Measurements from ENCODE around the gene IQSEC3.

IQSEC3 gene

DNA sequence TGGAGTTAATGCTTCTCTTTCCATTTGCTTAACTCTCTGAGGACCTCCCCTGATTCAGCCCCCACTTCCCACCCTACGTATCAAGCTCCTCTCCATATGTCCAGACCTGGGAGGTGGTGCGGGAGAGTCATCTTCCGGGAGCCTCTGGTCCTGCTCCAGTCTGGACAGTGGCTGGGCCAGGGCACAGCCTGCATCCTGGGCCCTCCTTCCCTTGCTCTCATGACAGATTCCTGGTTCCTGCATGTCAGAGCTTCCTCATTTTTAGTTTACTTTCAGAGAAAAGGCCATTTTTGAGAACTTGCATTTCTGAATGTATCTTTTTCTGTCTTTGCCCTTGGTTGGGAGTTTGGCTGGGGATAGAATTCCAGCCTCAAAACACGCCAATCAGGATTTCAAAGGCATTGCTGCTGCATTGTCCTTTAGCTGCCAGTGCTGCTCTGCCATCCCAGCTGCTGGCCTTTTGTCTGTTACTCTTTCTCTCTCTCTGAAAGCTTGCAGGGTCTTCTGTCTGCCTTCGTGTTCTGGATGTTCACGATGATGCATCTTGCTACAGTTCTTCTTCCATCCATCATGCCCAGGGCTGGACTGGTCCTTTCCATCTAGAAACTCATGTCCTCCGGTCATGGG is 92.7 kb downstream of the IQSEC3 start:
- TF ChIP-seq CTCF (IDR thresholded peaks at IDR 0.05; ENCODE audit: insufficient read depth, low read depth, low read length, missing control alignments) = no peak

DNA sequence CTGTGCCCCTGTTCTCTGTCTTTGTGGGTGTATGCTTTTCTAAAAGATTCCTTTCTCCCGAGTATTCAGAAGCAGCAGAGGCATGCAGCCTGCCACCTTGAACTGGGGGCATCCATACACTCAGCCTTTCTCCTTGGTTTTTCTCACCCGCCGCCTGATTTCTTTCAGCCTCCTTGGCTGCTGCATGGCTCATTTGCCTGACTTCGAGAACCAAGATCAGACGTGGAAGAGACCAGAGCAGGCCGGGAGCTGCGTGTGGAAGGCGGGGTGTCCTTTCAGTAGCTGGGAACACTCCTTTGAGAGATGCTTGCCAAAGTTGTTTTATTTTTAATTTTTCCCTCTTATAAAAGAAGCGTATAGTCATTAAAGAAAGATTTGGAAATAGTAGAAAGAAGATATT is 94.3 kb downstream of the IQSEC3 start:
- TF ChIP-seq CTCF (IDR thresholded peaks at IDR 0.05; ENCODE audit: insufficient read depth, low read depth, low read length, missing control alignments) = no peak
- no peak for DNase-seq (ENCODE audit: low read depth)
- H3K4me3 ChIP-seq (ENCODE audit: low read depth, low read length) = no peak overlapping the region

More for the DNA sequence above, 92.7 kb downstream of the IQSEC3 start:
- no peak for DNase-seq (ENCODE audit: low read depth)
- H3K4me3 ChIP-seq (ENCODE audit: low read depth, low read length) = no peak overlapping the region

DNA sequence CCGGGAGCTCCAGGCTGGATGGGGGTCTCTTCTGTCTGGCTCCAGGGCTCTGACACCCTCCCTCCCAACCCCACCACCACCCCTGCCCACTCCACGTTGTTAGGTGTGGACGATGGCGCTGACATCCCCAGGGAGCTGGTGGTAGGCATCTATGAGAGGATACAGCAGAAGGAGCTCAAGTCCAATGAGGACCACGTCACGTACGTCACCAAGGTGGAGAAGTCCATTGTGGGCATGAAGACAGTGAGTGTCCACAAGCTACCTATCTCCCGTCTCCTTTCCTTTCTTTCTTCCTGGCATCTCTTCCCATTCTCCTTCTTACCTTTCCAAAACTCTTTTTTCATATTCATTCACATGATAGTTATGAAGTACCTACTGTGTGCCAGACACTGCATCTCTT is 95.3 kb downstream of the IQSEC3 start:
- DNase-seq (ENCODE audit: low read depth) = no peak
- no peak for TF ChIP-seq CTCF (IDR thresholded peaks at IDR 0.05; ENCODE audit: insufficient read depth, low read depth, low read length, missing control alignments)
- no peak overlapping the region for H3K4me3 ChIP-seq (ENCODE audit: low read depth, low read length)

DNA sequence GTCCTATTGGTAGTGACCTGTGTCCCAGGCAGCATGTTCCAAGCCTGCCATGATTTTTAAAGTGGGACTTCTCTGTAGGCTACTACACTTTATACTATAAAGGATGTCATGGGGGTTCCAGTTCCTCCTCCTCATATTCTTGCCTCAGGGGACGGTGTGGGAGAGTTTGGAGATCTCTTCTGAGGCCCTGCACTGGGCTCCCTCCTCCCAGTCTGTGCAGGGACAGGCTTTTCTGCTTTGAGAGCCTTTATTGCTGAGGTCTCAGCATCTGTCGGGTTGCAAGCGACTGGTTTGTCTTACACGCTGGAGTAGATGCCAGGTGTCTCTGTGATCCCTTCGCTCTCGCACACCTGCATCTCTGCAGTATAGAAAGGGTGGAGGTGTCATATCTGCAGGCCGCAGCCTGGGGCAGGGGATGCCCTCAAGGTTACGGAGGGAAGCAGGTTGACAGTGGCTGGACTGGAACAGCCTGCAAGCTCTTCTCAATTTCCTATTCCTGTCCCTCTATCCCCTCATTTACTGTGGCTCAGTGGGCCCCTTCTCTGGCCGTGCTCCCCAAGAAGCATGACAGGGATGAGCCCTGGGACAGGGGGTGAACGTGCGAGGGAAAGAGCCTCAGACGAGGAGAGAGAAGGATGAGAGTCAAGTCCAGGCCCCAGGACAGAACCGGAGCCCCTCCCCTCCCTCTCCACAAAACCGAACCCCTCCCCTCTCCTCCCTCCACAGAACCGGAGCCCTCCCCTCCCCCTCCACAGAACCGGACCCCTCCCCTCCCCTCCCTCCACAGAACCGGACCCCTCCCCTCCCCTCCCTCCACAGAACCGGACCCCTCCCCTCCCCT is 96.1 kb downstream of the IQSEC3 start:
- peak; percentile 25 for DNase-seq (ENCODE audit: low read depth)
- TF ChIP-seq CTCF (IDR thresholded peaks at IDR 0.05; ENCODE audit: insufficient read depth, low read depth, low read length, missing control alignments) = no peak
- no peak overlapping the region for H3K4me3 ChIP-seq (ENCODE audit: low read depth, low read length)

- no peak for TF ChIP-seq CTCF (IDR thresholded peaks at IDR 0.05; ENCODE audit: insufficient read depth, low read depth, low read length, missing control alignments)
- no peak overlapping the region for H3K4me3 ChIP-seq (ENCODE audit: low read depth, low read length)
- no peak for DNase-seq (ENCODE audit: low read depth)
Measured at GRCh38 chr12:163406-163986, 96.9 kb downstream of the IQSEC3 start.

- H3K4me3 ChIP-seq (ENCODE audit: low read depth, low read length) = no peak overlapping the region
- DNase-seq (ENCODE audit: low read depth) = no peak
- TF ChIP-seq CTCF (IDR thresholded peaks at IDR 0.05; ENCODE audit: insufficient read depth, low read depth, low read length, missing control alignments) = no peak
Measured at GRCh38 chr12:164207-164606, 97.6 kb downstream of the IQSEC3 start.

Data from GM12865 (cell line).